Adrenal gland (tissue), 5 donors: ENCODE data around the gene SAMHD1.

Experiments used
- CTCF ChIP-seq, 6 experiments: fragments of 450-650 bp in 4 of 6; fragments of 200-600 bp in 2 of 6; sonication (generic) in 1 of 6; IDR thresholded peaks; 1 replicate in 5 of 6; 2 replicates in 1 of 6; pipeline versions ENCODE4 v1.5.1 to v1.8.0; 2016 to 2021; ENCODE audit warnings: antibody characterized with exemption in 6 of 6, mild to moderate bottlenecking in 2 of 6, moderate library complexity in 1 of 6
- POLR2A ChIP-seq, 2 donors: fragments of 450-650 bp; IDR thresholded peaks; one replicate each; pipeline ENCODE4 v1.6.1; 2017; ENCODE audit warnings: antibody characterized with exemption in 2 of 2, mild to moderate bottlenecking in 2 of 2, moderate library complexity in 1 of 2
- donor health status: DM: no; HTN: no; CAD: no.

- TF ChIP-seq POLR2A (IDR thresholded peaks at IDR 0.05): no peak
- no peak for TF ChIP-seq CTCF (IDR thresholded peaks at IDR 0.05)
These were observed 37.0 kb upstream of the SAMHD1 start for GRCh38 chr20:36988494-36988966.
